GM19328 (cell line): ENCODE results near the gene MED27.

ENCODE experiments used
- ATAC-seq: cut with Tn5 transposase; IDR thresholded peaks from one replicate; pipeline ENCODE4 v1.9.1; 2021; ENCODE audit warnings: mild to moderate bottlenecking, moderate library complexity; ENCODE audit not compliant: unreplicated experiment

Gene MED27

GRCh38 chr9:131976157-131977108 lies 103.2 kb downstream of the MED27 start:
- ATAC-seq, result no peak

GRCh38 chr9:131972889-131973288 lies 106.8 kb downstream of the MED27 start:
- no peak for ATAC-seq

DNA sequence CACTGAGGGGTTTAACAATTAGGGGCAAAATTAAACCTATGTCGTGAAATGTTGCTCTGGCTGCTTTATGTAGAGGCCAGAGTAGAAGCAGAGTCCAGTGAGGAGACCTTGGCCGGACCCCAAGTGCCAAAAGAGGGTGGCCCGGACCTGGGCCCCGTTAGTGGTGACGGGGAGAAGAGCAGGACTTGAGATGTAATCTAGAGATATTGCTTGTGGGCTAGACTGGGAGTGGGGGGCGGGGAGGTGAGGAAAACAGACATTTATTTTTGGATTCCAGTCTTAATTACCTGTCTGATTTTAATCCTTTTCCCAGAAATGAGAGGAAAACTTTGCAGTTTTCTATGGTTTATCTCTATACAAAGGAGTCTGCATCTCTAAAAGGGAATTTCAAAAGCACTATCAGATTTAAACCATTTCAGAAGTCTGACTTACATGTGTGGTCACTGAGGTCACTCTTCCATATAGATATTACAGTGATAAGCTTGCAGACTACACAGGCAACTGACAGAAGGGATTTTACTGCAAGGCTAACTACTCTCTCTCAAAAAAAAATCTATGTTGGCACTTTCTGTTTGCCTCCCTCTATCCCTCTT lies 108.1 kb downstream of the MED27 start:
- ATAC-seq, result no peak

DNA sequence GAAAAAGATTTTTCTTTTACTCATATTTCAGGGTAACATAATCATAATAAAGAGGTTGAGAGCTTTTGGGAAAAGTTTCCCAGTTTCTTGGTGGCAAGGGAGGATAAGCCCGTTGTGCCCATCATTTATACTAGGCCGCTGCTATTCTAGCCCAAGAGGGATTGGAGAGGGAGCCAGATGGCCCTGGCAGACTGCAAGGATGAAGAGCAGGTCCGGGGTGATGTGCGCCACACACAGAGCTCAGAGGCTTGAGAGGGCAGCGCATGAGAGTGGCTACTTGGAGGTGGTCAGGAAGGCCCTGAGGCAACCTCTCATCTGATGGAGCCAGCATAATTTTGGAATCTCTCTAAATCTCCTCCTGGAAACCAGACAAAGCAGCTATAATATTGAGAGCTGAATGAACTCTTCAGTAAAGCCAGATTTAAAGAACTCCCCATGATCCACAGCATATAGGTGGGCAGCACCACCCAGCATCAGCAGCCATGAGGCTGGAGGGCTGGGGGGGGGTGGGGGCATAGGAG lies 110.1 kb downstream of the MED27 start:
- ATAC-seq, result no peak

DNA sequence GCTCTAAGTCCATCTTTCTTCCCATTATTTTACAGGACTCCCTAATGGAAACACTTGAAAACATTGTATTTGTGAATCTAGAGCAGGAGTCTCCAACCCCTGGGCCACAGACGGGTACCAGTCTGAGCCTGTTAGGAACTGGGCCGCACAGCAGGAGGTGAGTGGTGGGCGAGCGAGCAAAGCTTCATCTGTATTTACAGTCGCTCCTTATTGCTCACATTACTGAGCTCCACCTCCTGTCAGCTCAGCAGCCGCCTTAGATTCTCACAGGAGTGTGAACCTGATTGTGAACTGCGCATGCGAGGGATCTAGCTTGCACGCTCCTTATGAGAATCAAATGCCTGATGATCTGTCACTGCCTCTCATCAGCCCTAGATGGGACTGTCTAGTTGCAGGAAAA lies 111.0 kb downstream of the MED27 start:
- no peak for ATAC-seq

- ATAC-seq, result no peak
These were observed 113.8 kb downstream of the MED27 start for GRCh38 chr9:131965841-131966240.

- no peak for ATAC-seq
These were observed 114.6 kb downstream of the MED27 start for GRCh38 chr9:131965103-131965502.

DNA sequence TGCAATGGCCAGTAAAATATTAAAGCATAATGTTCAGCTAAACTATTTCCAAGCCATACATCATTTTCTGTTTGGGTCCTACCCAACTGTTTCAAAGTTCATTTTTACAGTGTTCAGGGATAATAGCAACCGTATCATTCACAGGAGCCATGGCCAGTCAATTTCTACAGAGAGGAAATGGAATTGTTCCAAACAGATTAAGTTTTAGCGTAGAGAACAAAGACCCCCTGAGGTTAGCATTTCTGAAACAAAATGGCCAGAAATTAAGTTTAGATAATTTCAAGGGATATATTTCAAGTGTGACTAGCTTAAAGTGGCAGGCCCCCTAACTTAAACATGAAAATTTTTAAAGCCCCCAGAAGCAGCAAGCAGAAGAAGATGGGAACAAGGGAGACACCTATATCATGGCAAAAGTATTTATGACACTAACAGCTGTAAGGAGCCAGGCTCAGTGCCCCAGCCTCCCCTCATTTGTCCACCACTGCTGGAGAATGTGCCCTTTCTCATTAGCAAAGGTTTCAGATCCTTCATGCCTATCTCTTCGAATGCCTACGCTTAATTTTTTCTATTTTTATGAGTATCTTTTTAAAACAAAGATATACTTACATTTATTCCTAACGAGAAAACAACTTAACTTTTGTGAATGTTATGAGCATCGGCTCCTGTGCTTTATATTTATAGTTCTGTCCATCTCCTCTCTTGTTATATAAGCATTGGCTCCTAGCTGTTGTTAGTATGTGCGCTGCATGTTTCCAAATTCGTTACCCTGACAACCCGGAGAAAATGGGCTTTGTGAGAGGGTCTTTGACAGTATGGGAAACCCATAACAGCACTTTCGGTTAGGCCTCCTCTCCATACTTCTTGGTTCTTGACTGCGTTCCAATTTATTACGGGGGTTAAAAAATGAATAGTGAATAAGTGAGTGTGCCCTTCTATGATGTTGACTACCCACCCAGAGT lies 116.3 kb downstream of the MED27 start:
- no peak for ATAC-seq

- no peak for ATAC-seq
These were observed 118.2 kb downstream of the MED27 start for GRCh38 chr9:131961496-131961880.

GRCh38 chr9:131960851-131961495 lies 118.7 kb downstream of the MED27 start:
- ATAC-seq, result no peak

GRCh38 chr9:131960311-131960710 lies 119.4 kb downstream of the MED27 start:
- ATAC-seq, result no peak

- ATAC-seq, result no peak
These were observed 119.8 kb downstream of the MED27 start for GRCh38 chr9:131959887-131960286.

- ATAC-seq, result no peak
These were observed 120.6 kb downstream of the MED27 start for GRCh38 chr9:131959056-131959455.

- no peak for ATAC-seq
These were observed 125.4 kb downstream of the MED27 start for GRCh38 chr9:131954299-131954698.

DNA sequence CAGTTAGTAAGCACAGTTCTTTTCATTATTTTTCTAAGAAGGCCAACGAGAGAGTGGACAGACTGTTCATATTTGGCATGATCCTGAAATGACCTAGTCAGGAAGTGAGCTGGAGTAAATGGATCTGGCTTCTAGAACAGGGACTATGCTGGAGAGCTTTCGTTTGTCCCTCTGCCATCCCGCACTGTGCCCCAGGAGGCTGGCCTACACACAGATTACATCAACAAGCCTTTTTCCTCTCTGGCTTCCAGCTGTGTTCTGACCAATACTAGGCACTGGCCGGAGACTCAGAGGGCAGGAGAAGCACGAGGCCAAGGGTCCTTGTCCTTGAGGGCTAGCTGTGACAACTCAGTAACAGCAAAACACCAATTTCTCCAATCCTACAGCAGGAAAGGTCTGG lies 127.8 kb downstream of the MED27 start:
- ATAC-seq, result no peak

DNA sequence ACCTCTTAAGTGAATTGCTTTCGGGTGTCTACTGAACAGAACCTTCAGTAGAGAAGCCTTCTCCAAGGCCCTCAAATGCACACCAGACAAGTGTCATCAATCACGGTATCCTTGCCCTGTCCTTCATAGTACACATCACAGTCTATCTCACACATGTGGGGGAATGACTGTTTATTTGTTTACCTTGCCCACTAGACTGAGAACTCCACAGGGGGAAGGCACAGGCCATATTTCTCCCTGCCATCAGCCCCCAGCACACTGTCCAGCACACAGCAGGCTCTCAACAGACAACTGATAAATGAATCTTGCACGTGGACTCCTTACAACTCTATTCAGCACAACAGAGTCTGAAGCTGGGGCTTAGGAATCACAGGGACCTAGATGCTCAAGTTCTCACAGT lies 128.5 kb downstream of the MED27 start:
- no peak for ATAC-seq

- ATAC-seq, result no peak
These were observed 129.2 kb downstream of the MED27 start for GRCh38 chr9:131950487-131950886.

GRCh38 chr9:131946180-131946579 lies 133.5 kb downstream of the MED27 start:
- no peak for ATAC-seq

DNA sequence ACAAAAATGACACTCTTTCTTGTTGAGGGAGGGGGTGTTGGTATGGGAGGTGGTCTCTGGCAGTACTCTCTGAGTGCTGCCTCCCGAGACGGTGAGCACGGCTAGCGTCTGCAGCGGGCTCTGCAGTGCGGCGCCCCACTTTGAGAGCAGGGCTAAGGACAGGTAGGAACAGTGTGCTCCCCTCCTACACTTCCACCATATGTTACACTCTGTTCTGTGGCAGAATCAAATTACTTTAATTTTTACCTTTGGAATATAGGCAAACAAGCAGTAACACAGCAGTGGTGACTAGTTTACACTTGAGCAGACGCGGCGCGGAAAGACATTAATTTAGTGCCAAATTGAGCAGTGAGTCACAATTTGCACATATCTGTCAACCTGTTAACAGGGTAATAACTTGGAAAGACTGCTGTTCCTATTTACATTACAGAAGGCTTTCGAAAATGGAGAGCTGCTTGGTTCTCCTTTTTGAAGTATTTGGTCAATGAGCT lies 136.3 kb downstream of the MED27 start:
- no peak for ATAC-seq

DNA sequence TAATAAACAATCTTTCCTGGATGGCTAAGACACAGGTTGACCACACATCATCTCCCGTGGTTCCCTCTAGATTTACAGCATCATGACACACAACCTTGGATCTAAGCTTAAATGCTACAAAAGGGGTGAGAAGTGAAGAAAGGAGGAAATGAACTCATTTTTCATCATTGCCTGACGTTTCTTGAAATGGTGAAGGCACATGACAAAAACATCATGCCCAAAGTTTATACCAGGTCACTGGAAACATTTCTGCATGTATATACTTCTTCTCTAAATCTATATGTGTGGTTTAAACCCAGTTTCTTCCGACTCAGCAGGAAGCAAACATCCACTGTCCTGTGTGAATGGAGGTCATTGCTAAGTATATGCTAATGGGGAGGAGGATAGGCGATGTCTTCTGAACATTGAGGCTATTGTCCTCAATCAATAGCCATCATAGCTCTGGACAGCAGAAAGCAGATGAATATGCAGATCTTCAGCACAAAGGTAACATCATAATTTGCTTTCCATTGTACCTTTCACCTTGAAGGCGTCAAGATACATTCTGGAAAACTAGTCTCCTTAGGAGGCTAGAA lies 137.4 kb downstream of the MED27 start:
- ATAC-seq, result no peak
